HG03039 (cell line): ENCODE results near the gene AHRR.
A peak's percentile ranks its signal among the peaks of the same experiment; 100 is the strongest.
"Not testable (repeated sequence)": the region's sequence is repeated elsewhere in the genome, so short reads cannot be mapped to it uniquely, and the experiment has no call there.

Experiments
- ATAC-seq: cut with Tn5 transposase; IDR thresholded peaks from one replicate; pipeline ENCODE4 v1.9.1; 2021; ENCODE audit warnings: mild to moderate bottlenecking, moderate library complexity; ENCODE audit not compliant: unreplicated experiment

The AHRR gene

DNA sequence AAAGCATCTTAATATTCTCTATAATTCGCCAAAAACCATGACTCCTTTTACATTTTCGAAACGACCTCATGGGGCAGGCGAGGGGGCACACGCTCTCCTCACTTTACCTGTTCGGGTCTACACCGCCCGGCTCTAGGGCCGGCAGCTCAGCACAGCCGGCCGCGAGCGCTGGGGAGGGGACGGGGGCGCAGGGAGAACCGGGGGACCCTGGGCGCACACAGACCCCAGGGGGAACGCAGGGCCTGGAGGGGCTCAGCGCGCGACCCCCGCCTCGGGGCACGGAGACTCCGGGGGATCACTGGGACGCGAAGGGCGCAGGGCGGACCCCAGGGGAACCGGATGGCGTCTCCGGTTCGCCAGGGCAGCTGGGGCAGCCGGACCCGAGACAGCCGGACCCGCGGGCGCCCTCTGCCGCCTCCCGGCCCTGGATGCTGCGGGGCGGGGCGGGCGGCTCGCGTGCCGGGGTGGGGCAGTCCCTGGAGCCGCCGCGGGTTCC is at the start of gene AHRR:
TSS of gene AHRR (plus strand) at position 485 of the 496 bp plus-strand sequence. CDS start 22,189 bp downstream, outside the sequence.
- ATAC-seq = peak; percentile 35

DNA sequence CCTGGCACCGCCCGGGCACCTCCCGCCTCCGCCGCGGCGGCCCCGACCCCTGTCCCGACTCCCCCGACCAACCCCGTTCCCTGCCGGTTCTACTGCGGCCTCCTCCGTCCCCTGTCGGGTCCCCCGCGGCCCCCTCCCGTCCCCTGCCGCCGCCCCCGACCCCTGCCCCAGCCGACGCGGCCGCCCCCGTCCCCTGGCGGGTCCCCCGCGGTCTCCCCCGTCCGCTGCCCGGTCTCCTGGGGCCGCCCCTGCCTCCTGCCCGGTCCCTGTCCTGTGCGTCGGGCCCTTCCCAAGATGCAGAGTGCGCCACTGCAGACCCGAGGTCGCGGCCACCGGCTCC is 49.7 kb upstream of the AHRR start:
- not testable (repeated sequence) for ATAC-seq

DNA sequence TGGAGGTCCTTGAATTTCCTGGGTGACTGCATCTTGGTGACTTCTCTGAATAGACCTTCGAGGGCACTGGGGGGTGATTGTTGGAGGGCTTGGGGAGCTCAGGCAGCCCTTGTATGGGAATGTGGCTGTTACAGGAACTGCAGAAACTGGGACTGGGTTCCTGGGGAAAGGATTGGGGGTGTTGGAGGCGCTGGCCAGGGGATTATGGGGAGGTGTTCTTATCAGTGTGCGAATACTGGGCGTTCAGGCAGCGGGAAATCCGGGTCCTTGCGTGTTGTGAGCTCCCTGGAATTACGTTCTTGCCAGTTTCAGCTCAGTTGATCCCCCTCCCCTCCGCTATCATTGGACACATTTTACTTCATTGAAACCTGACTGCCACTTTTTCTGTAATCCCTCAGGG is 48.4 kb upstream of the AHRR start:
- ATAC-seq = not testable (repeated sequence)

DNA sequence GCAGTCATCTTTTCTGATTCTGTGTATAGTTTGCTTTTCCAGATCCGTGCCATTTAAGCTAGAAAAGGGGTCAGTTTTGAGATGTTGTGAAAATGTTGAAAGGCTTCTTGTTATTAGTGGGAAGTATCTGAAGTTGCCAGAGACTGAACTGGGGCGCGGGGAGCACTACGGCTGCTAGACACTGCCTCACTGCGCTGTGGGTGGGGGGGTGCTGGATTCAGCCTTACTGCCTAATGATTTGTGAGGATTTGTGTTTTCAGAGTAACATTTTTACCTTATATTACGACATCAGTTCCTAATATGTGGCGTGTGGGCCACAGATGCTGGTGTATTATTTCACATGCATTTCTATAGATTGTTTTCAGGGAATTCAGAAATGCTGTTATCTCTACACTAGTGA is 48.0 kb upstream of the AHRR start:
- not testable (repeated sequence) for ATAC-seq

DNA sequence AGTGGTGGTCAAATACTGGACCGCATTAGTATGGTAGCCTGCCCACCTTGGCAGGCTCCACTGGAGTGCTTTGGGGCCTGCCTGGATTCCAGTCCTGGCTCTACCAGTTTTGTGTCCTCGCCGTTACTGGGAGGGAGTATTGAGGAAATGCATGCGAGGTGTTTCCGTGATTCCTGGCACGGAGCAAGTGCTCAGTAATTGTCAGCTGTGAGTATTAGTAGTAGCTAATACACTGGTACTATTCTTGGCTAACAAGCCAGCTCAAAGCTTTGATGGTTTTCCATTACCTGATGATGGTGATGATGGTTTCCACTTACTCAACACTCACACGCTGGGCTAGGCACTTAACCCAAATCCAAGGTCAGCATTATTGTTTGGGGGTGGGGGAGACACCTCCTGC is 47.2 kb upstream of the AHRR start:
- not testable (repeated sequence) for ATAC-seq

DNA sequence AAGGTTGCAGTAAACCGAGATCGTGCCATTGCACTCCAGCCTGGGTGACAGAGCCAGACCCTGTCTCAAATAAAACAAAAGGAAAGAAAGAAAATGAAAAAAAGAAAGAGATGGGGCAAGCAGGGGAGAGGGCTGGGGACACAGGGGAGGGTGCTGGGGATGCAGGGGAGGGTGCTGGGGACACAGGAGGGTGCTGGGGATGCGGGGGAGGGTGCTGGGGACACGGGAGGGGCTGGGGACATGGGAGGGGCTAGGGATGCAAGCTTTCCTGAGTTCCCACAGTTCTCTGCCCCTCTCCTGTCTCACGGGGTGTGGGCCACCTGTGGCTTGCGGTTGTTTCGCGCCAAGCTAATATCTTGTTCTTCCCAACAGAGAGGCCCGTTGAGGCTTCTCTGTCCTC is 42.9 kb upstream of the AHRR start:
- ATAC-seq = no peak

DNA sequence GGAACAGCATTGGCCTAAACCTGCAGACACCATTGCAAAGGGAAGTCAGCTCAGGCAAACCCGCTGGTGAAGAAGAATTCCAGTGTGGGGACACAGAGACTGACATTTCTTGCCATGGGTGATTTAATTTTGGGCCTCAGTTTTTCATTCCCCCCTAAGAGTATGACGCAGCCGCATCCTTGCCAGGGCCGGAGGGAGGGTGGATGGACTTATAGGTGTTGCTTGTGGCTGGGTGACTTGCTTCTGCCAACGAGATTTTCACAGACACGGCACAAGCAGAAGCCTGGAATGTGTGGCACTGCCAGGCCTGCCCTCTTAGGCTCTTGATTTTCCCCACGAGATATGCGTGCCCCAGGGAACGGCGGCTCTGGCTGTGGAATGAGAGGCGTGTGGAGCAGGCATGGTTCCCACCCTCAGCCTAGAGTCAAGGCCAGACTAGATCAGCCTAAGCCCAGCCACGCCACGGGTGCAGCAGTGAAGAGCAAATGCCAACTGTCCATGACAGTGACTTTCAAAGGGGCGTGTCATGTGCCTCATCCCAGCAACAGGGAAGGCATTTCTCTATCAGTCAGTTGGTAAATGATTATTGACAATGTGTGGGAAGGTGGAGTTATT is 42.4 kb upstream of the AHRR start:
- not testable (repeated sequence) for ATAC-seq

DNA sequence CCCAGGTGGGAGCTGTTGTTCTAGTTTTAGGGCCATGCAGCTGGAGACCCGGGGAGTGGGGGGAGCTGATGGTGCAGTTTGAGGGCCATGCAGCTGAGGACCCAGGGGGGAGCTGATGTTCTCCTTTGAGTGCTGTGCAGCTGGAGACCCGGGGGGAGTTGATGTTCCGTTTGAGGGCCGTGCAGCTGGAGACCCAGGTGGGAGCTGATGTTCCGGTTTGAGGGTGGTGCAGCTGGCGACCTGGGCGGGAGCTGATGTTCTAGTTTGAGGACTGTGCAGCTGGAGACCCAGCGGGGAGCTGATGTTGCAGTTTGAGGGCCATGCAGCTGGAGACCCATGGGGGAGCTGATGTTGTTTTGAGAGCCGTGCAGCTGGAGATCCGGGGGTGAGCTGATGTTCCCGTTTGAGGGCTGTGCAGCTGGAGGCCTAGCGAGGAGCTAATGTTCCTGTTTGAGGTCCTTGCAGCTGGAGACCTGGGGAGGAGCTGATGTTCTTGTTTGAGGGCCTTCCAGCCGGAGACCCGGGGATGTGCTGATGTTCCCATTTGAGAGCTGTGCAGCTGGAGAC is 35.4 kb upstream of the AHRR start:
- ATAC-seq = no peak

DNA sequence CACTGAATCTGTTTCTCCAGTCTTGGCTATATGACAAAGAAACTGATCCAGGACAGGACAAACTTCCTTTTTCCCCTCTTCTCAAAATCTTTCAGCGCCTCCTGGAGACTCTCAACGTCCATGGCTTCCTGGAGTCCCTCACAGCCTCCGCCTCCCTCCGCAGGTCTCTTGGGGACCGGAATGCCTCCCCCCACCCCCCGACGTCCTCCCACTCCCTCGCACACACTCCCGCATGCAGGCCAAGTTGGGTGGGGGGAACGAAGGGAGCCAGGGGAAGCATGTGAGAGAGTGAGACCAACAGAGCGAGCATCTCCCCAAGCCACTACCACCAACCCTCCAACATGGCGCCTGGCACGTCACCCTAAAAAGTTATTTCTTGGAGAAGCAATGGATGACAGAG is 31.3 kb upstream of the AHRR start:
- not testable (repeated sequence) for ATAC-seq

DNA sequence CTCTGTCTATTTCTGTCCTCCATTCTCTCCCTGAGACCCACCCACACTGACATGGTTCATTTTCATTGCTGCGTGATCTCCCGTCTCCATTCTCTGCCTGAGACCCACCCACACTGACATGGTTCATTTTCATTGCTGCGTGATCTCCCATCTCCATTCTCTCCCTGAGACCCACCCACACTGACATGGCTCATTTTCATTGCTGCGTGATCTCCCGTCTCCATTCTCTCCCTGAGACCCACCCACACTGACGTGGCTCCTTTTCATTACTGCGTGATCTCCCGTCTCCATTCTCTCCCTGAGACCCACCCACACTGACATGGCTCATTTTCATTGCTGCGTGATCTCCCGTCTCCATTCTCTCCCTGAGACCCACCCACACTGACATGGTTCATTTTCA is 30.2 kb upstream of the AHRR start:
- ATAC-seq = not testable (repeated sequence)

DNA sequence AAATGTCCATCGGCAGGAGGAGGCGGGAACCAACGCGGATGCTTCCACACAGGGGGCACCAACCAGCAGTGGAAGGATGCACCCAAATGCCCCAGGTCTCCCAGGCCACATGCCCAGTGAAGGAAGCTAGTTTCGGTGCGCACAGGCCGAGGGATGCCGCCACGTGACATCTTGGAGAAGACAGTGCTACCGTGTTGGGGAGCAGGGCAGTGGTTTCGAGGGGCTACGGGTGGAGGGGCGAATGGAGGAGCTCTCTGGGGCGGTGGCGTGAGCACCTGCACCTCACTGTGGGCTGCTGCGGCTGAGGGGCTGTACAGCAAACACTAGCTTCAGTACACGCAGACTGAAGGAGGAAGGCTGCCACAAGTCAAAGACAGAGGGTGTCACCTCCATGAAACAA is 26.7 kb upstream of the AHRR start:
- ATAC-seq = not testable (repeated sequence)

DNA sequence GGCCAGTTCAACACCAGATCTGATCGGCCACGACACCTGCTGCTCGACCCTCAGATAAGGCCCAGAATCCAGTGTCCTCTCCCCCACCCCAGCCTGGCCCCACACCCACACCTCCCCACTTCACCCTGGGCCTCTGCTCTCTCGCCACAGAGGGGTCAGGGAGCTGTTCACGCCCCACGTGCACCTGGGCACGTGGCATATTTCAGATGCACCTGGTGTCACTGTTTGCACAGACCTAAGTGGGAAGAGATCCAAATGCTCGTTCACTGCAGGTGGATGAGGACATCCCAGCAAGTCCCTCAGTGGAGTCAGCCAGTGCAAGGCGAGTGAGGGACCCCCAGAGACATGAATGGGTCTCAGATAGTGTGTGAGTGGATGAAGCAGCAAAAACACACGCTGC is 25.3 kb upstream of the AHRR start:
- ATAC-seq = not testable (repeated sequence)

DNA sequence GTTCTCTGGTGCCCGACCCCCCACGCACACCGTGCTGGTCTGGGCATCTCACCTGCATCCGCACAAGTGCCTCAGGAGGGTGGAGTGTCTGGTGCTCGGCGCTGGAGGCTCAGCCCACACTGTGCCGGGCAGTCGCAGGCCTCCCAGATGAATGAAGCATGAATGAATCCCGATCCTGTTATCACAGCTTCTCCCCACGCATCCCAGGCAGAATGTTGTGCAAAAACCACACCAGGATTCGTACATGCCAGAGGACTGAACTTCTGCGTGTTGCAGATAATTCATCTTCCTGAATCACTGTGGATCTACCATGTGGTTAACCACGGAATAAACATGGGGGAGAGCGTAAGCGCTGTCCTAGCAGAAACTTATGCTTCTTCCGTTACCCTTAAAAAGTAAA is 24.6 kb upstream of the AHRR start:
- ATAC-seq = not testable (repeated sequence)

DNA sequence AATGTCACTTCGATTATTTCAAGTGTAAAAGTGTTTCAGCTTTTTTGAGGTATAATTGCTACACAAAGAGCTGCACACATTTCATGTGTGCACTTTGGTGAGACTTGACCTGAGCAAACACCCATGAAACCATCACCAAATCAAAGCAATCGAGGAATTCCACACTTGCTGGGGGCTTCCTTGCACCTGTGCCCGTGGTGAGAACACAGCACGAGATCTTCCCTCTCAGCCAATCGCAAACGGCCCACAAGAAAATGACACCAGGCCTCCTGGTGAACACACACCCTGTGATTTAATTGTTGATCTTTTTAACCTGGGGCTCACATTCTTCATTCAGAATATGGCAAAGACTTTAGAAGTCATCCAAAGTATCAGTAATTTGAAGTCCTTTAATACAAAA is 24.1 kb upstream of the AHRR start:
- not testable (repeated sequence) for ATAC-seq

DNA sequence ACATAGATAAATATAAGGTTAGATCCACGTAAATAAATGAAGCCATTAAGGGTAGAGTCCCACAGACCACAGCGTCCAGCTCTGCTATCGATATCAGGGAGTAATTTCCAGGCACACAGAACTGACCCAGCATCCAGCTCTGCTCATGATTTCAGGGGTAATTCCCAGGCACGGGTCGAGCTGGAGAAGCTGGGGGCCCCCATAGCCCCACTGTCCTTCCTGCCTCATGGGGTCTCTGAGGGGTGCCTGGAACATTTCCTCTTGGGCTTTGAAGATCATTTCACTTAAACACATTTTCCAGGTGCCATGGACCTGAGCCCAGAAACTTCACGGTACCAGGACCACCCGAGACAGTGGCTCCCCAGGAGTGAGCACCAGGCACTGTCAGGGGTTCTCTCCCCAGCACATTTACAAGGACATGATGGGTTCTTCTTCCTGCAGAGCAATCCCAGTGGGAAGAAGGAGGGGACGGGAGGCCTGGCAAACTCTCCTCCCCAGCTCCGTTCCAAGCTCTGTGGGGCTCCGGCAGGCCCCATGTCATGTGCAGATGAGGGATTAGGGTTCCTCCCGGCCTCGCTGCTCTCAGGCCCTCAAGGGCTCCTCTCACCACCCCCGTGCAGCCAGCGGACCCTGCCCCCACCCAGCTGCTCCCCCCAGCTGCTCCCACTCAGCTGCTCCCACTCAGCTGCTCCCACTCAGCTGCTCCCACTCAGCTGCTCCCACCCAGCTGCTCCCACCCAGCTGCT is 23.4 kb upstream of the AHRR start:
- not testable (repeated sequence) for ATAC-seq

DNA sequence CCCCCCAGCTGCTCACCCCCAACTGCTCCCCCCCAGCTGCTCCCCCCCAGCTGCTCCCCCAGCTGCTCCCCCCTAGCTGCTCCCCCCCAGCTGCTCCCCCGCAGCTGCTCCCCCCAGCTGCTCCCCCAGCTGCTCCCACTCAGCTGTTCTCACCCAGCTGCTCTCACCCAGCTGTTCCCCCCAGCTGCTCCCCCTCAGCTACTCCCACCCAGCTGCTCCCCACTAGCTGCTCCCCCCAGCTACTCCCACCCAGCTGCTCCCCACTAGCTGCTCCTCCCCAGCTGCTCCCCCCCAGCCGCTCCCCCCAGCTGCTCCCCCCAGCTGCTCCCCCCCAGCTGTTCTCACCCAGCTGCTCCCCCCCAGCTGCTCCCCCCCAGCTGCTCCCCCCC is 22.8 kb upstream of the AHRR start:
- no peak for ATAC-seq

DNA sequence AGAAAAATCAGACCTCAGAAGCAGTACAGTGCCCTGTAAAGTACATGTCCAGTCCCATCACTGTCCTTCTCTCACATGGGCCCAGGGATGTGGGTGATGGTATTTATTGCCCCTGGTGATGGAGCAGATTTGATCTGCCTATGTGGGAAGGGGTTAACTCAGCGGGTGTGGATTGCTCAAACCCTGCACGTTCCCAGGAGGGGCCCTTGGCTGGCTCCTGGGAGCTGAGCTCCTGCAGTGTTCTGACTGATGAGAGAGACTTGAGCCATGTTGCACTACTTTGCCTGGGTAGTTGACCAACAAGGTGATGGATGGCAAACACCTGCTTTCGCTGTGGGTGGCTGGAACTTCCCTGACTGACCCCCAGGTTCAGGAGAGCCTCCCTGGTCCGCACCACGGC is 21.6 kb upstream of the AHRR start:
- not testable (repeated sequence) for ATAC-seq

DNA sequence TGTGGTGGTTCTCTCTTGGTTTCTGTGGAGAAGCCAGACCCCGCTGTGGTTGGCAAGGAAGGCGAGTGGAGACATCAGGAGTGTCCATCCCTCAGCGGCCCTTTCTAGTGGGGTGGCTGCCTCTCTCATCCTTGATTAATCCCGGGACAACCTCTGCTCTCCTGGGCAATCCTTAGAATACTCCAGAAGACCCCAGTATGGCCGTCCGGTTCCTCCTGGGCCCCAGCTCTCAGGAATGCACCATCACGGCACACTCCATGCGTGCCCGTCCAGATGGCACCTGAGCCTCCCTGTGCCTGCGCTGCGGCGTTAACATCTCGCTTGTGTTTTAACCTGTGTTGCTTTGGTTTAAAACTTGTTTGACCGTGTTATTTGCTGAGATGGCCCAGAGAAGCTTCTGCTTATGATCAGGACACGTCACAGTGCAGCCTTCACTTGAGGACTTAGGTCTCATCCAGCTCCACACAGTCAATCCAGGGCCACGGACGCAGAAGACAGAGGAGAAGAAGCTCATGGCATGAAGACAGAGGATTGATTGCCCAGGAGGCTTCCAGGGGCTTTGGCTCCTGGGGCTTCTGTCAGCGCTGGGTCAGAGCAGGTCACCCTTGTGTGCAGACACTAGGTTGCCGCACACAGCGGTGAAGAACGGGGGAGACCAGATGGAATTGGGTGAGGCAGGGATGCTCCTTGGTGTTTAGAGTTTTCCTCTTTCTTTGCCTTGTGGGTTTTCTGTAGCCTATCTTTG is 20.7 kb upstream of the AHRR start:
- ATAC-seq = not testable (repeated sequence)

DNA sequence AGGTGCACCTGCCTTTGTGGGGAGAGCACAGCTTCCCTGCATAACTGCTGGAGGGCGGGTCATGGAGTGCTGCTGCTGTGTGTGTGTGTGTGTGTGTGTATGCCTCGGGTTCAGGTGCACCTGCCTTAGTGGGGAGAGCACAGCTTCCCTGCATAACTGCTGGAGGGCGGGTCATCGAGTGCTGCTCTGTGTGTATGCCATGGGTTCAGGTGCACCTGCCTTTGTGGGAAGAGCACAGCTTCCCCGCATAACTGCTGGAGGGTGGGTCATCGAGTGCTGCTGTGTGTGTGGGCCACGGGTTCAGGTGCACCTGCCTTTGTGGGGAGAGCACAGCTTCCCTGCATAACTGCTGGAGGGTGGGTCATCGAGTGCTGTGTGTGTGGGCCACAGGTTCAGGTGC is 19.1 kb upstream of the AHRR start:
- not testable (repeated sequence) for ATAC-seq

DNA sequence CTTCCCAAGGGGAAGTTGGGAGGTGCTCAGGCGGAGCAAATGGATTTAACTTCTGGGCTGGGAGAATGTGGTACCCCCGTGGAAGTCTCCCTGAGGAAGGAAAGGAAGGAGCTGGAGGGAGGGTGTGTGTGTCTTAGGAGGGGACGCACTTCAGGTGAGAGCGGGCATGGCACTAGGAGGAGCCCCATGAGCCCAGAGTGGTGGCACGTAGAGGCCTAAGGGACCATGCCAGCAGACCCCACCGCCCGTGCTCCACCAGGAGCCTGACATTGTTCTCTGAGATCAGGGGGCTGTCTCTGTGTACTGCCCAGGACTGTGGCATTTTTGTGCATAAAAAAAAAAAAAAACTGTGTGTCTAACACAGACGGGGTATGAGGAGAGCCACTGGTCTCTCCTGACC is 18.5 kb upstream of the AHRR start:
- no peak for ATAC-seq

DNA sequence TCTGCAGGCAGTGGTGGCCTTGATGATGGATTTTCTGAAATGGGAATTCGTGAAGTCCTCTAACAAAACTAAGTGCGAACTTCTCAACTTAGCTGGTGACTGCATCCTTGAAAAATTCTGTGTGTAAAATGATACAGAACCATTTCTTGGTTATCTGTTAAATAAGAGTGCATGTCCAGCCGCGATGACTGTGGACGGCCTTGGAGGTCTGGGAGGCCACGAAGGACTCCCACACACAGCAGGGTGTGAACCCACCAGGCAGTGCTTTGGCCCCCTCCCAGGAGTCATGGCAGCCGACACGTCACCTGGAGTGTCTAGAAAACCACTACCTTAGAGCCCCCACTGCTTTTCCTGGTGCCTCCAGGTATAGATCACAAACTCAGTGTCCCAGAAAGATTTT is 17.8 kb upstream of the AHRR start:
- ATAC-seq = not testable (repeated sequence)
